Measurements from ENCODE around the gene ALDH1A2.

The ALDH1A2 gene

GRCh38 chr15:58103482-58103881 lies 38.0 kb upstream of the ALDH1A2 start:
- no peaks in the 10 kb centered on the region for H3K36me3 ChIP-seq (replicated peaks; ENCODE audit: low read depth, low read length)
- H3K4me1 ChIP-seq (ENCODE audit: low read length): no peaks in the 10 kb centered on the region
- H3K27ac ChIP-seq (ENCODE audit: low read length): no peak overlapping the region
- no peaks in the 10 kb centered on the region for H4K20me1 ChIP-seq (ENCODE audit: insufficient read depth, low read length)
- peaks cover 15% of the 10 kb centered on the region for H3K27me3 ChIP-seq (ENCODE audit: low read depth, low read length)
- no peak overlapping the region for H3K4me2 ChIP-seq (ENCODE audit: low read length)
- no peak overlapping the region for H2AFZ ChIP-seq (ENCODE audit: low read depth, low read length)
- H3K79me2 ChIP-seq (ENCODE audit: low read length): no peaks in the 10 kb centered on the region
- no peak overlapping the region for H3K4me3 ChIP-seq (ENCODE audit: low read length)
- TF ChIP-seq EZH2phosphoT487 (IDR thresholded peaks at IDR 0.05; ENCODE audit: low read depth): no peak
- TF ChIP-seq CTCF (IDR thresholded peaks at IDR 0.05; ENCODE audit: low read depth, low read length): no peak
- H3K9ac ChIP-seq (ENCODE audit: low read length): no peak overlapping the region
- H3K9me3 ChIP-seq (ENCODE audit: insufficient read depth, low read length): no peaks in the 10 kb centered on the region

- Histone ChIP-seq H3K27ac (ENCODE audit: low read length) (no peak overlapping the region), H2AFZ (ENCODE audit: low read depth, low read length) (no peak overlapping the region), H3K36me3 (replicated peaks; ENCODE audit: low read depth, low read length) (no peaks in the 10 kb centered on the region), H3K4me2 (ENCODE audit: low read length) (no peak overlapping the region), H3K9ac (ENCODE audit: low read length) (no peak overlapping the region), H3K4me3 (ENCODE audit: low read length) (no peak overlapping the region), H3K79me2 (ENCODE audit: low read length) (no peaks in the 10 kb centered on the region), H4K20me1 (ENCODE audit: insufficient read depth, low read length) (no peaks in the 10 kb centered on the region), H3K4me1 (ENCODE audit: low read length) (no peaks in the 10 kb centered on the region), H3K27me3 (ENCODE audit: low read depth, low read length) (peaks cover 10% of the 10 kb centered on the region), H3K9me3 (ENCODE audit: insufficient read depth, low read length) (no peaks in the 10 kb centered on the region)
- TF ChIP-seq EZH2phosphoT487 (IDR thresholded peaks at IDR 0.05; ENCODE audit: low read depth) (no peak), CTCF (IDR thresholded peaks at IDR 0.05; ENCODE audit: low read depth, low read length) (no peak)
Measured at GRCh38 chr15:58096529-58097084, 31.1 kb upstream of the ALDH1A2 start.

- Histone ChIP-seq H3K36me3 (replicated peaks; ENCODE audit: low read depth, low read length) (no peaks in the 10 kb centered on the region), H3K79me2 (ENCODE audit: low read length) (no peaks in the 10 kb centered on the region), H3K27me3 (ENCODE audit: low read depth, low read length) (peaks cover 2% of the 10 kb centered on the region; the same call in 1 of the 2 replicates), H3K27ac (ENCODE audit: low read length) (no peak overlapping the region), H3K9me3 (ENCODE audit: insufficient read depth, low read length) (no peaks in the 10 kb centered on the region), H4K20me1 (ENCODE audit: insufficient read depth, low read length) (no peaks in the 10 kb centered on the region), H3K9ac (ENCODE audit: low read length) (no peak overlapping the region), H3K4me3 (ENCODE audit: low read length) (no peak overlapping the region), H3K4me2 (ENCODE audit: low read length) (no peak overlapping the region), H3K4me1 (ENCODE audit: low read length) (no peaks in the 10 kb centered on the region), H2AFZ (ENCODE audit: low read depth, low read length) (no peak overlapping the region)
- TF ChIP-seq CTCF (IDR thresholded peaks at IDR 0.05; ENCODE audit: low read depth, low read length): no peak
Measured at GRCh38 chr15:58095415-58095814, 29.9 kb upstream of the ALDH1A2 start.

GRCh38 chr15:58087871-58088270 lies 22.4 kb upstream of the ALDH1A2 start:
- no peak overlapping the region for H2AFZ ChIP-seq (ENCODE audit: low read depth, low read length)
- no peaks in the 10 kb centered on the region for H3K79me2 ChIP-seq (ENCODE audit: low read length)
- H3K9me3 ChIP-seq (ENCODE audit: insufficient read depth, low read length): no peaks in the 10 kb centered on the region
- H4K20me1 ChIP-seq (ENCODE audit: insufficient read depth, low read length): no peaks in the 10 kb centered on the region
- no peak overlapping the region for H3K9ac ChIP-seq (ENCODE audit: low read length)
- H3K4me1 ChIP-seq (ENCODE audit: low read length): no peaks in the 10 kb centered on the region
- no peak overlapping the region for H3K4me2 ChIP-seq (ENCODE audit: low read length)
- no peak overlapping the region for H3K4me3 ChIP-seq (ENCODE audit: low read length)
- H3K27me3 ChIP-seq (ENCODE audit: low read depth, low read length): peaks cover 8% of the 10 kb centered on the region; the same call in 1 of the 2 replicates
- TF ChIP-seq EZH2phosphoT487 (IDR thresholded peaks at IDR 0.05; ENCODE audit: low read depth) (no peak), CTCF (IDR thresholded peaks at IDR 0.05; ENCODE audit: low read depth, low read length) (no peak)
- H3K27ac ChIP-seq (ENCODE audit: low read length): no peak overlapping the region
- no peaks in the 10 kb centered on the region for H3K36me3 ChIP-seq (replicated peaks; ENCODE audit: low read depth, low read length)

Measured in OCI-LY3 (cell line).